GM18502 (cell line): ENCODE measurements around the gene CNIH1.
"Not testable (repeated sequence)": the region's sequence is repeated elsewhere in the genome, so short reads cannot be mapped to it uniquely, and the experiment has no call there.

Source experiments
- ATAC-seq: cut with Tn5 transposase; IDR thresholded peaks from one replicate; pipeline ENCODE4 v1.9.1; 2021; ENCODE audit warnings: mild to moderate bottlenecking; ENCODE audit not compliant: unreplicated experiment, poor library complexity

The CNIH1 gene

GRCh38 chr14:54392131-54392859, 48.9 kb downstream of the CNIH1 start:
- ATAC-seq, result no peak

- no peak for ATAC-seq
These were observed 53.8 kb downstream of the CNIH1 start for GRCh38 chr14:54387328-54387727.

GRCh38 chr14:54385556-54385955, 55.6 kb downstream of the CNIH1 start:
- ATAC-seq, result no peak

GRCh38 chr14:54383835-54384234, 57.3 kb downstream of the CNIH1 start:
- ATAC-seq, result no peak

- no peak for ATAC-seq
These were observed 59.4 kb downstream of the CNIH1 start for GRCh38 chr14:54381821-54382220.

- ATAC-seq, result not testable (repeated sequence)
These were observed 60.6 kb downstream of the CNIH1 start for GRCh38 chr14:54380558-54380957.

GRCh38 chr14:54378893-54379292, 62.3 kb downstream of the CNIH1 start:
- not testable (repeated sequence) for ATAC-seq

- no peak for ATAC-seq
These were observed 63.7 kb downstream of the CNIH1 start for GRCh38 chr14:54377501-54377900.

GRCh38 chr14:54374117-54374884, 66.9 kb downstream of the CNIH1 start:
- no peak for ATAC-seq
